ENCODE measurements around the gene EPHA1.
A peak's percentile ranks its signal among the peaks of the same experiment; 100 is the strongest.

Gene EPHA1

DNA sequence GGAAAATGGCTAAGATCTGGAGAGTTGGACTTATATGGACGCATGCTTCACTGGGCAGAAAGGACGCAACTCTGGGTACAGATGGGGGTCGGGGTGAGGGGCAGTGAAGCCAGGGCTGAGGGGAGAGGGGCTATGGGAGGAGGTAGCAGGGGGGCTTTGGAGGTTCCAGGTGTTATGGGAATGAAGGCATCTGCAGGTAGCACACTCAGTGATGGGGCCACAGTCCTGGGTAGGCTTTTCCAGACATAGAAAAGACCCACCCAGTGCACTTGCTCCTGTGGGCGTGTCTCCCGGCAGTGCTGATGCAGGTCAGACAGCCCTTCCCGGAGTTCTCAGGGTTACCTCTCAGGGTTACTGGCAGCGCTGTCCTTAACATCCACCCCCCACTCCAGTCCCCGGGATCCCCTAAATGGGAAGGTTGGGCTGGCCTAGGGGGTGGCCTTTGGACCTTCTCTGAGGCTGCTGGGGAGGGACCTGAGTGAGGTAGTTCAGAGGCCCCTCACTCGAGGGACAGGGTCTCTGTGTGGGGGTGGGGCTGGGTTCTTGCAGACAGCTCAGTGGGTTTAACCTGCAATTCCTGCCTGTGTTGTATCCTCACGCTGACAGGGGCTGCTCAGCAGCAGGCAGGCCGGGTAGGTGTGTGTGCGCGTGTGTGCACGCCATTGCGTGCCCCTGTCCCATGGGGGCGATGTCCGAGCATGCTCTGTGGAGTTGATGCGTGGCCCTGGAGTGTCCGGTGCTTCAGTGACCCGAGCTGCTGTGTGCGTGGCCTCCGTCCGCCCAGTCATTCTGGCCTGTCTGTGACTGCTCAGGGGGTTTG is 21.3 kb downstream of the EPHA1 start:
- DNase-seq, result no peak

DNA sequence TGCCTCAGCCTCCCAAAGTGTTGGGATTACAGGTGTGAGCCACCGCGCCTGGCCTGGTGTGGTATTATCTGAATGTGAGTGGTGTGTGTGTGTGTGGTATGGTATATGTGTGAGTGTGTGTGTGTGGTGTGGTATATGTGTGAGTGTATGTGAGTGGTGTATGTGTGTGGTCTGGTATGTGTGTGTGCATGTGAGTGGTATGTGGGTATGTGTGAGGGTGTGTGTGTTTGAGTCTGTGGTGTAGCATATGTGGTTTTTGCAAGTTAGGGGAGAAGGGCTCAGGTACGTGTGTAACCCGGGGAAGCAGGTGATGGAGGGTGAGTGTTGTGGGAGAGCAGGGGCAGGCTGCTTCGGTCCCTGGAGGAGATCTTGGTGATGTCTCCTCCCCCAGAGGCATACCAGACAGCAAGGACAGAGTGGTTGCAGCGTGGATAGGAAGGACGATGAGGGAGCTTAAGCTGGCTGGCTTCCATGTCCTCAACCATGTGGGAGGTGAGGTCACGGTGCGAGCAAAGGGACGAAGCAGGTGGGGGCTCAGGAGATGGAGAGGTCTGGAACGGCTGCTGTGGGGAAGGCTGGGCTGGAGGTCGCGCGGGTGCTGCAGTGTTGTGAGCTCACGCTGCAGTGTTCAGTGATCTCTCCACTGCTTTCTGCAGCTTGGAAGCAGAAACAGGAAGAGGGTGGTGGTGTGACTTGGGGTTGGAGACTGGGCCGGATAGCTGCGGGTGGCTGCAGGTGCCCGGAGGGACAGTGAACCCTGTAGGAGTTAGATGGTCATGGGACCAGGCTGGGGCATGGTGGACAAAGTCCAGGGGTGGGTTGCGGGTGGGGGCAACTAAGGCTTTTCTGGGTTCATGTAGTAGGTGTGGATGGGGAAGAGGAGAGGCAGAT is 22.5 kb downstream of the EPHA1 start:
- DNase-seq, result no peak

DNA sequence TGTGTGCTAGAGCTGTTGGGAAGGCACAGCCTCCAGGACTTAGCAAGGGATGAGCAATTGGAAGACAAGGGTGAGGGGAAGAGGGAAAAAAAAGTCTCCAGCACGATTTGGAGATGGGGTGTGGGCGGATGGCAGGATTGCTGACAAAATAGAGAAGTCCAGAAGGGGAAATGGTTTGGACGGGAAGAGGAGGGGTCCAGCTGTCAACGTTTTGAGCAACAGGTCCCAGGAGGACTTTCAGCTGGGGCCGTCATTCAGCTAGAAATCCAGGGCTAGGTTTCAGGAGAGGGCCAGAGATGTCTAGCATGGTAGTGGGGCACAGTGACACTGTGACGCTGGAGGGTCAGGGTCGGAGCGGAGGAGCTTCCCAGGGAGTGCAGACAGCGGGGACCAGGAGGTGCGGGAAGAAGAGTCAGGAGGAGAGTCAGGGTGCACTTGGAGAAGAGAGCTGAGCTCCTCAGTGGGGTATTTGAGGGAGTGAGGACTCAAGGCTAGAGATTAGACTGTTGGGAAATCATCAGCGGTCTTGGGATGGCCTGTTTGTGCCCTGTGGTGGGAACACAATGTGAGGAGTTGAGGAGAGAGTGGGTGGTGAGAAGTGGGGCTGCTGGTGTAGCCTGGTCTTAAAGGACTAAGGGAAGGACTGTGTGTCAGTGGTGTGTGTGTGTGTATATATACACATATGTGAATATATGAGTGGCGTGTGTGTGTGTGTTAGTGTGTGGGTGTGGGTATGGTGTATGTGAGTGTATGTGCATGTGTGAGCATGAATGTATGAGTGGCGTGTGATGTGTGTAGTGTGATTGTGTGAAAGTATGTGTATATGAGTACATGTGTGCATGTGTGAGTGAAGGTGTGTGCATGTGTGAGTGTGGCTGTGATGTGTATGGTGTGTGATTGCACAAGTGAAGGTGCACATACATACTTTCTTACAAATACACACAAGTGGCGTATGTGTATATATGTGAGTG is 23.7 kb downstream of the EPHA1 start:
- no peak for DNase-seq

DNA sequence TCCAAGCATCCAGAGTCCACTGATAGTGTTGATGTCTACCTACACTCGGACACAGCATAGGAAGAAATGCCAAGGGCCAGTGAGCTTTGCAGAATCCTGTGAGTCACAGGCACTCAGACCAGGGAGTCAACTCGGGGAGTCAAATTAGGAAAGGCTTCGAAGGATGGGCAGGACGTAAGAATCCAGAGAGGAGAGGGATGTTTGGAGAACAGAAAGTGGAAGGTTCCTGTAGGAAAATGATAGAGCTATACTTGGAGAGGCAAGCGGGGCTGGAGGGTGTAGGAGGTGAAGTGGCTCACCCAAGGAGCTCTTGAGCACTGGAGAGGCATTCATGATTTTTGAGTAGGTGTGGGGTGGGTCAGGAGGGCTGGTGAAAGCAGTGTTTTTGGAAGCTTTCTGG is 24.5 kb downstream of the EPHA1 start:
- no peak for DNase-seq

DNA sequence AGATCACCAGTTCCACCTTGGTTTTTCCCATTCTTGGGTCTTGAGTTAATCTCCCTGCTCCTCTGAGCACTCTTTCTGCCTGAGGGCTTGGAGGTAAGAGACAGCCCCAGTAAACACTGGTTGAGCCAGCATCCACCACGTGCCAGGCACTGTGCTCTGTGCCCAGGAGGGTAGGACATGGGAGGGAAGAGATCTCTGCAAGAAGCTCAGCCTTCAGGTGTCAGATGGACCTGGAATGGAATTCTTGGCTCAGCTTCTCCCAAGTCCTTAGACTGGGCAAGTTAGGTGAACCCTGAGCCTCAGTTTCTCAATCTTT is 25.1 kb downstream of the EPHA1 start:
- DNase-seq, result no peak

DNA sequence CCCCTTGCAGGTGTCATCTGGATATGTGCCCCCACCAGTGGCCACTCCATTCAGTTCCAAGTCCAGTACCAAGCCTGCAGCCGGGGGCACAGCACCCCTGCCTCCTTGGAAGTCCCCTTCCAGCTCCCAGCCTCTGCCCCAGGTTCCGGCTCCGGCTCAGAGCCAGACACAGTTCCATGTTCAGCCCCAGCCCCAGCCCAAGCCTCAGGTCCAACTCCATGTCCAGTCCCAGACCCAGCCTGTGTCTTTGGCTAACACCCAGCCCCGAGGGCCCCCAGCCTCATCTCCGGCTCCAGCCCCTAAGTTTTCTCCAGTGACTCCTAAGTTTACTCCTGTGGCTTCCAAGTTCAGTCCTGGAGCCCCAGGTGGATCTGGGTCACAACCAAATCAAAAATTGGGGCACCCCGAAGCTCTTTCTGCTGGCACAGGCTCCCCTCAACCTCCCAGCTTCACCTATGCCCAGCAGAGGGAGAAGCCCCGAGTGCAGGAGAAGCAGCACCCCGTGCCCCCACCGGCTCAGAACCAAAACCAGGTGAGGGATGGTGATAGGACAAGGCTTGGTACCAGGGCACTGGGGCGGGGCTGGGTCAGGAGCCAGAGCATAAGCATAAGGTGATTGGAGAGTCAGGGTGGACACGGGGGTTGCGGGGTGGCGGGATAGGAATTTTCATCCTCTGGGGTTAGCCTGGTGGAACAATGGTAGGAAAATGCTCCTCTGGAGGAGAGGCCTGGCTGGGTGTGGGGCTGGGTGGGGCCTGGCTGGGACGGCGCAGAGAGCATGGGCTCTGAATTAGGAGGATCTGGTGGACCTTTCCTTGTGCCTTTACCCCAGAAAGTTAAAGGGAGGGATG is 25.6 kb downstream of the EPHA1 start:
- no peak for DNase-seq

DNA sequence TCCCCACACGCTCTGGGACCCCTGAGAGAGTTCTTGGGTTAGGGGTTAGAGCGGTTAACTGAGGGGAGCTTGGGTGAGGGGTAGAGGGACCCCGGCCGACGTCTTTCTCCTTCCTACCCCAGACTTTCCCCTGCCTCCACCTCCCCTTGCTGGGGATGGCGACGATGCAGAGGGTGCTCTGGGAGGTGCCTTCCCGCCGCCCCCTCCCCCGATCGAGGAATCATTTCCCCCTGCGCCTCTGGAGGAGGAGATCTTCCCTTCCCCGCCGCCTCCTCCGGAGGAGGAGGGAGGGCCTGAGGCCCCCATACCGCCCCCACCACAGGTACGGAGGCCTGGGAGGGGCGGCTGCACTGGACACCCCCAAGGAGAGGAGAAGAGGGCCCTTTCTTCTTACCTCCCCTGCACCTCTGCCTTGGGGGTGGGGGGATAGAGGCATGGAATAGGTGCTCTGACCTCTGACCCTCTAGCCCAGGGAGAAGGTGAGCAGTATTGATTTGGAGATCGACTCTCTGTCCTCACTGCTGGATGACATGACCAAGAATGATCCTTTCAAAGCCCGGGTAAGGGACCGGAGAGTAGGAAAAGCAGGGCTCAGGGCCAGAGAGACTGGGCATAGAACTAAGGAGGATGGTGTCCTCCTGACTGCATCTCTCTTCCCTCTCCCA is 26.4 kb downstream of the EPHA1 start:
- DNase-seq, result no peak

DNA sequence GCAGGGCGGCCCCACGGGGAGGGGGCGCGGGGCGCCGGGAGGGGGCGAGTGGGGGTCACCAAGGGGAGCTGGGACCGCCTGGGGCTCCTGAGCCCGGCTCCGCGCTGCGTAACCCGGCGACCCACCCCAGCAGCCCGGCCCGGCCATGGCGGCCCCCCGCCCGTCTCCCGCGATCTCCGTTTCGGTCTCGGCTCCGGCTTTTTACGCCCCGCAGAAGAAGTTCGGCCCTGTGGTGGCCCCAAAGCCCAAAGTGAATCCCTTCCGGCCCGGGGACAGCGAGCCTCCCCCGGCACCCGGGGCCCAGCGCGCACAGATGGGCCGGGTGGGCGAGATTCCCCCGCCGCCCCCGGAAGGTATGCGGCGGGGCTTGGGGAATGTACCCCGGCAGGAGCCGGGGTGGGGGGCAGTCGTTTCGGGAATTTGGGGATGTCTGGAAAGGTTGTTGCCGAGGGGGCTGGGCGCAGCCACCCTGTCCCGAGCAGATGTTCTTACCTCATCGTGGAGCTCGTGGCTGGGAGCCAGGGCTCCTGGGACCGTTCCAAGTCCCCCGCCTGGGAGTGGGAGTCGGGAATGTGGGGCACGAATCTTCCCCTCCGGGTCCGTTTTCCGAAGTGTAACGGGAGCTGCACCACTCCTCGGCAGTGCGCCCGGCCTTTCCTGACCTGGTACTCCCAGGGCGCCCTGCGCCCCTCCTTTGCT is 27.1 kb downstream of the EPHA1 start:
- peak; percentile 83 for DNase-seq

DNA sequence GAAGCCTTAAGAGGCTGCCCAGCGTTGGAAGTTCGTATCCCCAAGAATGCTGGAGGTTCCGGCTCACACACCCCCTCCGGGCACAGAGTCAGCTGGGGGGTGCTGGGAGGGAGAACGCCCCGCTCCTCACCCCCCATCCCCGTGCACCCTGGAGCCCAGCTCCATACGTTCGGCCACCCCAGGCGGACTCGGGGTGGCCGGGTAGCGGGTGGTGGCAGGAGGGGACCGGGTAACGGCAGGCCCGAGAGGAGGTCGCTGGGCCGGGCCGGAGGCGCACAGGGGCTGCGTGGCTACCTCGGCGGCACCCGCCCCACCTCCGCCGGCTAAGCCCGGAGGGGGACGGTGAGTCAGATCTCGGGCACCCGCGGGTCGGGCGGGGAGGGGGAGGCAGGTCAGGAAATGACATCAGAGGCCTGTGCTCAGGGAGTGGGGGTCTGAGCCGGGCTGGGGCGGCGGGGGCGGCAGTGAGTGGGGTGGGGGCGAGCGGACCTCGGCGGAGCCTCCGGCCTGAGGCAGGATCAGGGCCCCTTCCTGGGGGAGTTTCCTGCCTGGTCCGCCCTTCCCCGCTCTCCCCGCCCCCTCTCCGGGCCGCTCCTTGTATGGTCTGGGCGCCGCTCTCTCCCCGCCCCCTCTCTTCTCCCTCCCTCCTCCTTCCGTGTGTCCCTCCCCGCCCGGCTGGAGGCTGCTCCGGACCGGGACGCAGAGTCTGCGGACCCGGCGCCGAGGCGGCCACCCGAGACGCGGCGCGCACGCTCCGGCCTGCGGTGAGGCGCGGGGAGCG is 27.8 kb downstream of the EPHA1 start, which contains the start of gene ZYX:
Gene ZYX (plus strand): TSS at position 700 of the 781 bp plus-strand sequence. CDS start 227 bp downstream, outside the sequence.
- peak; percentile 97 for DNase-seq

DNA sequence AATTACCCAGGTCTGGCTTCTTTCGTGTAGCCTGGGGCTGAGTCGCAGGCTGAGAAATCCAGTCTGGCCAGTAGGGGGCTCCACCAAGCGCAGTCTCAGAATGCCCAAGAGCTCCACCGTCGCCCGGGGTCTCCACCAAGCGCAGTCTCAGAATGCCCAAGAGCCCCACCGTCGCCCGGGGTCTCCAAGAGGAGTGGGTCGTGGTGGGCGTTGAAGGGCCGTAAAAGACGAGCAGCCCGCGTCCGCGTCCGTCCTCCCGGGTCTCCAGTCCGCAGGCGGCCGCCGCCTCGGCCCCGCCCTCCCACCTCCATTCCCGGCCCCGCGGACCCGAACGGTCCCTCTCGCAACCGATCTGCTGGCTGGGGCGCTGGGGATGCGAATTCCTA is 28.4 kb downstream of the EPHA1 start:
- peak; percentile 86 for DNase-seq

DNA sequence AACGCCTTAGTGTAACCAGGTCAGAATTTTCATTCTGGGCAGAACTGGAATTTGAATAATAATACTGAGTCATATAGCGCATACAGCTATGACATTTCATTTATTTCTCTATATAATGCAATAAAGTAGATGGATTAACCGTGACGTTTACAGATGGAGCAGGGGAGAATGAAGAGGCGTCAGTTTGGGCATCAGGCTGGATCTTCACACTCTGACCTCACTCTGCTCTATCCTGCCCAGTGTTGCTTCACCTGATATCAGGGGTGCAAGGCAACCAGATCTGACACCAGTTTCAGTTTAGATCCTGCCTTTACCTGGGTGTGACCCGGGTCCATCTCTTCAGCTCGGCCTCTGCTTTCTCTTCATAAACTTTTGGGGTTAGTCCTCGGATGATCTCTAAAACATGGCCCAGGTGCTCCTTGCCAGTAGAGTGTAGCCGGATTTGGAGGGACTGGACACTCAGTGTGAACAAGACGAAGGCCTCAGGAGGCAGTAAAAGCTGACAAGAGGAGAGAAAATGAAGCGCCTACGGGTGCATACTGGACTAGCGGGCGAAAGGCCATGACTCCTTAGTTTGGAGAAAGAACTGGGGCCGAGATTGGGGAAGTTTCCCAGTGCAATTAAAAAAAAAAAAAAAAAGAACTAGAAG is 28.9 kb downstream of the EPHA1 start:
- no peak for DNase-seq

DNA sequence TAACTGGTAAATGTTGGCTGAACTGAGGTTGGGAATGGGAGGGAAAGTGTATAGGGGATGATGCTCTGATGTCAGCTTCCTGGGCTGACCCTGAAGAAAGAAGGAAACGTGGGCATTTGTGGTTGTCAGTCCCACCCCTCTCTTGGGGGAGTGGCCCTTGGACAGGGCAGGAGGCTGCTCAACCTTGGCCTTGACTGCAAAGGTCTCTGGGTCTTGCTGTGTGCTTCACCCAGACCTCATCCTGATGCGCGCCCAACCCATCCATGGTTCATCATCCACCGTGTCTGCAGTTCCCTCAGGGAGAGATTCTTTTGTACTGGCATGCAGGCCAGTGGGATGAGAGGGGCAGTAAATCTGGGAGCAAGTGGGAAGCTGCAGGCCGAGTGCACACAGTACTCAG is 32.3 kb downstream of the EPHA1 start:
- DNase-seq, result no peak

DNA sequence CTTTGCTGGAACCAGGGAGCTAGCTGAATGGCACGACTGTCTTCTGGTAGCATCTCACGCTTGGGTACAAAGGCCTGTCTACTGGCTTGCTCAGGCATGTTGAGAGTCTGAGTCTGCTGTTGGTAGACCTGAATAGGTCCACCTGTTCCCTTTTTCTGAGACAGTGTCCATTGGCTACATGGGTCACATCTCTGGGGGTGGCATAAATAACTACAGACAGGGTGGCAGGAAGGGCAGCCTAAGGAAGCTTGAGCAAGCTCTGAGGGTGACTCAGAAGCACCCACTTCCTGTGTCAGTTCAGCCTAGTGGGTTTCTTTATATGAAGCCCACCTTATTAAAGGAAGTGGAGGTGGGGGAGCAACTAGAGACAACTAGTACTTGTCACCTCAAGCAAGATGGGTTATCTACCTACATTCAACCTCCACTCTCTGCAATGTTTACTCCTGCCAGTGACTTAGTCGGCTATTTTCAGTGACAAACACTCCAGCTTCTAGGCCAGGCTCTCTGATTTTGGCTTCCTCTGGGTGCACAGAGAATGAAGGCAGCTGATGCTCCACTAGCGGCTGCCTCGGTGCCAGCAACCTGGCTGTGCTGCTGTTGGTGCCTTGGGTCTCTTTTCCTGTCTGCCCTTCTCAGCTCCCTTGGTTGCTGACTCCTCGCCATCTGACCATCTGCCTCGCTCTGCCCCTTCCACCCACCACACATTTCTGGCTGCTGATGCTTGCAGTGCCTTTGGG is 33.2 kb downstream of the EPHA1 start:
- DNase-seq, result no peak

DNA sequence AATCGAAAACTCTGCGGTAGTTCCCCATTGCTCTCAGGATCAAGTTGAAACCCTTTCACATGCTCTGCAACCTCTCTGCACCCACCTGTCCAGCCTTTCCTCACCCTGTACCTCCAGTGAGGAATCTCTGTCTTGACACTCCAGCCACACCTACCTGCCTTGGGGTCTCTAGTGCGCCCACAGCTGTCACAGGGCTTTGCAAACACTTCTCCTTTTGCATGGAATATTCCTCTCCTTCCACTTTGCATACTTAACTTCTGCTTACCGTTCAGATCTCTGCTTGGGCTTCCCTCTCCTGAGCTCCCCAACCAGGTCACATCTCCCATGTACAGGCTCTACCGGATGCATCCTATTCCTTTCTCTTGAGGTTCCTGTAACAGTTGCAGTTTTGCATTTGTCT is 34.1 kb downstream of the EPHA1 start:
- DNase-seq, result no peak

DNA sequence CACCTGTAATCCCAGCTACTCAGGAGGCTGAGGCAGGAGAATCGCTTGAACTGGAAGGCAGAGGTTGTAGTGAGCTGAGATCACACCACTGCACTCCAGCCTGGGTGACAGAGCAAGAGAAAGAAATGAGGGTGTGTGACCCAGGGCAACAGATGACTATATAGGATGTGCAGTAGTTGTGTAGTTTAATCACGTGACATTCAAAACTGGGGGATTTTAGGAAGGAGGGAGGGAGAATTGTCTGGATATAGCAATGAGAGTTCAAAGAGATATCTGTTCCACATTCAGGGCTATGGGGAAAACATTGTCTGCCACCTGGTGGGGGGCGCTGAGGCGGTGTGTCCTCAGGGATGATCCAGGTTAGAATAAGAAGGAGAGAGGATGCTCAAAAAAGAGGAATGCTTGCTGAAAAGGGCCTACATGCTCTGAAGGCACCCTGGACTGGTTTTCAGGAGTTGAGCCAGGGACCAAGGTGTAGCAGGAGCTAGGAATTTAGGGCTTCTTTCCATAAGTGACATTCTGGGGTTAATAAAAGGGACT is 35.3 kb downstream of the EPHA1 start:
- no peak for DNase-seq

DNA sequence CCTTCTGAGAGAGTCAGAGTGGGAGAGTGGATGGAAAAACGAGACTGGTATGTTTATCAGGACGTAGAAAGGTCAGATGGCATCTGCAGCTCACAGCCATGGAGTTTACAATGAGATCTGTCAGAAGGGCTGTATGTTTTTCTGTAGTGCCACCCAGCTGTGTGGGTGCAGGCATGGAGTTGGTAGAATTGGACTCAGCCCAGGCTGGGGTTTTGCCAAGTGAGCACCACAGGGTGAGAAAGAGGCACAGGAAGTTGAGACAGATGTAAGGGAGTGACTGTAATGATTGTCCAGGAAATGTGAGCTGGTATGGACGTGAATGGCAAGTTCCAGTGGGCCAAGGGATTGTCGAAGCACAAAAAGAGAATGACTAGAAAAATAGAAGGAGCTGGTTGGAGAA is 36.6 kb downstream of the EPHA1 start:
- DNase-seq, result no peak

DNA sequence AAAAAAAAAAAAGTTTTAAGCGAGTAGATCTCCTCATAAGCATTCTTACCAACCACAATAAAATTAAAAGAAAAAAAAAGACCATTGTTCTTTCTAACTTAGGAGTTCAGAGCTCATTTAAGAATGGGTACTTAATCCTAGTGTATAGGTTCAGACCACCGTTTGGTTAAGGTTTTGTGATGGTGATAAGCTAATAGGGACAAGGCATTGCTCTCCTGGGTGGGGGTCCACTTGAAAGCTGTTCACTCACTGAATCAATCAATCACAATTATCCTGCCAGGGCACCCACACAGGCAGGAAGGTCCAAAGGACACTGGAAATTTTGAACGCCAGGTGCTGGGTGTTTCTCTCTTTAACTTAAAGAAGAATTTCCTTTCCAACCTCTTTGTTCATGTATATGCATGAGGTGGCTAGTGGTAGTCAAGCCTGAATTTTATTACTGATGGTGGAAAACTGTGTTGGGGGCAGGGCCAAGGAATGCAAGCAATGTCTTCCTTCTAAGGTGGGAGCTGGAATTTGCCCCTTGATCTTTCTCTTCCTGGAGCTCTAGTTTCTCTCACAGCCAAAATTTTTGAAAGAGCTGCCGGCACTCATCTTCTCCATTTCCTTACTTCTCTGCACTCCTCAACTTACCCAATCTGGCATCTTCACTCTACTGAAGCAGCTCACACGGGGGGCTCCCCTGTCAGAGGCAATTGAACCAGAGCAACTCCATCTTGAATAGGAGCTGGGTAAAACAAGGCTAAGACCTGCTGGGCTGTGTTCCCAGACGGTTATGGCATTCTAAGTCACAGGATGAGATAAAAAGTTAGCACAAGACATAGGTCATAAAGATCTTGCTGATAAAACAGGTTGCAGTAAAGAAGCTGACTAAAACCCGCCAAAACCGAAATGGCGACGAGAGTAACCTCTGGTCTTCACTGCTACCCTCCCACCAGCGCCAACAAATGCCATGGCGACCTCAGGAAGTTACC is 38.7 kb downstream of the EPHA1 start:
- no peak for DNase-seq
